PC-3 (cell line): Measurements from ENCODE around the gene MISFA.

ENCODE experiments used
- CTCF ChIP-seq: fragments of 300-600 bp; sonication (generic); conservative IDR thresholded peaks from 2 replicates; pipeline ENCODE4 v1.5.1; 2017; ENCODE audit warnings: antibody characterized with exemption, low read depth, mild to moderate bottlenecking, low read length
- EZH2phosphoT487 ChIP-seq: fragments of 300-600 bp; sonication (generic); IDR thresholded peaks from 2 replicates; pipeline ENCODE4 v1.6.1; 2018; ENCODE audit warnings: mild to moderate bottlenecking, antibody characterized with exemption, low read length, borderline replicate concordance

- no peak for TF ChIP-seq CTCF
- no peak for TF ChIP-seq EZH2phosphoT487
Measured at GRCh38 chr11:18564149-18564548, 35.4 kb upstream of the MISFA start.
